ENCODE data around the gene PHETA1. TPM values are rescaled to one million over a fixed set of nuclear protein-coding genes. Genes with fewer than 3 reads are reported as not detected.

Gene PHETA1
- total and polyA plus RNA-seq, 2 of the 13 experiments (the other 11 are each of a cell fraction or from before 2014, with no cell fraction given) = 11.3 to 20.8 TPM

DNA sequence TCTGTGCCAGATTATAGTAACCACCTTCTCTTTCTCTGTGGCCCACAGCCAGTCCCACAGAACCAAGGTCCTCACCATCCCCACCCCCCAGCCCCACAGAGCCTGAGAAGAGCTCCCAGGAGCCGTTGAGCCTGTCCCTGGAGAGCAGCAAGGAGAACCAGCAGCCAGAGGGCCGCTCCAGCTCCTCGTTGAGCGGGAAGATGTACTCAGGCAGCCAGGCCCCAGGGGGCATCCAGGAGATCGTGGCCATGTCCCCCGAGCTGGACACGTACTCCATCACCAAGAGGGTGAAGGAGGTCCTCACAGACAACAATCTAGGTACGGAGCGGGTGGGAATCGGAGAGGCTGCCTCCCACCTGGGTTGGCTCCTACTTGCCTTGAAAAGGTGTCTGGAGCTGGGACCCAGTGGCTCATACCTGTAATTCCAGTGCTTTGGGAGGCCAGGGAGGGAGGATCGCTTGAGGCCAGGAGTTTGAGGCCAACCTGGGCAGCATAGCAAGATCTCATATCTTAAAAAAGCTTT is 34.4 kb downstream of the PHETA1 start (continued):
- TF ChIP-seq, protein P1, sequence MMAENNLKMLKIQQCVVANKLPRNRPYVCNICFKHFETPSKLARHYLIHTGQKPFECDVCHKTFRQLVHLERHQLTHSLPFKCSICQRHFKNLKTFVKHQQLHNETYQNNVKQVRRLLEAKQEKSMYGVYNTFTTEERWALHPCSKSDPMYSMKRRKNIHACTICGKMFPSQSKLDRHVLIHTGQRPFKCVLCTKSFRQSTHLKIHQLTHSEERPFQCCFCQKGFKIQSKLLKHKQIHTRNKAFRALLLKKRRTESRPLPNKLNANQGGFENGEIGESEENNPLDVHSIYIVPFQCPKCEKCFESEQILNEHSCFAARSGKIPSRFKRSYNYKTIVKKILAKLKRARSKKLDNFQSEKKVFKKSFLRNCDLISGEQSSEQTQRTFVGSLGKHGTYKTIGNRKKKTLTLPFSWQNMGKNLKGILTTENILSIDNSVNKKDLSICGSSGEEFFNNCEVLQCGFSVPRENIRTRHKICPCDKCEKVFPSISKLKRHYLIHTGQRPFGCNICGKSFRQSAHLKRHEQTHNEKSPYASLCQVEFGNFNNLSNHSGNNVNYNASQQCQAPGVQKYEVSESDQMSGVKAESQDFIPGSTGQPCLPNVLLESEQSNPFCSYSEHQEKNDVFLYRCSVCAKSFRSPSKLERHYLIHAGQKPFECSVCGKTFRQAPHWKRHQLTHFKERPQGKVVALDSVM (CRISPR knock-in tag; IDR thresholded peaks at IDR 0.05) = peak; percentile 42; the same call in 1 of the 2 replicates

DNA sequence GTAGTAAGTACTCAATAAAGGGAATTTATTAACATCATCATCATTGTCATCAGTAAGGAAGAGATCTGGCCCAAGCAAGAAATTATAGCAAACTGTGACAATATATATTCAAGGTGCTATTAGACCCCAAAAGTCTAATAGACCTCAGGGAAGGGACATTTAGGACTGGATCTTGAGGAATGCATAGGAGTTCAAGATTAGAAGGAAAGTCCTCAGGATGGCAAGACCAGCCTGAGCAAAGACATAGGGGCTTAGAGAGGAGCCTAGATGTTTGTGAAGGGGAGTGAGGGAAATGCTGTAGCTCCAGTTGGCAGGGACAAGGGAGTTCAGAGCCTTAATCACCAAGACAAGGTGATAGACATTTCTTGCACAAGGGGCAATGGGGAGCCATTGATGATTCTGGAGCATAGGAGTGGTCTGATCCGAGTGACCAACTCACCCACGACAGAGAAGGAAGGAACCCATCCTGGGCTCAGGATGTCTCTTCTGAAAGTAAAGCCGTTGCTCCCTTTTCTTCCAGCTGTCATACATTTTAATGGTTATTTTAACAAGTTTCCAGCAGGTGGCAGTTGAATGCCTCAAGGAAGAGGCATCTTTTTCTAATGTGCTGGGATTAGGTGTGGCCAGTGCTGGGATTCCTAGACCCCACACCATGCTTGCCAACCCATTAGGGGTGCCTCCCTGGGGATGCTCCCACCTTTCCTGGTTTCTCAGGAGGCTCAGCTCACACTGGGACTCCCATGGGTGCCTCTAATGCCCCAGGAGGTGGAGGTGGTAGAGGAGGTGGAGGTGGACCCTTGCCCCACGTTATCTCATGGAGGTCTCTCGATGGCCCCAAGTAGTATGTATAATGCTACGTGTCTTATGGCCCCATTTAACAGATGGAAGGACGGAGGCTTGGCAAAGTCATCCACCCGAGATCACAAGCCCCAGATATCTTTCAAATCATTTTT is 37.8 kb downstream of the PHETA1 start:
- Histone ChIP-seq H2AFZ (ENCODE audit: low read length) (no peak overlapping the region), H3K4me3 (replicated peaks in 1 of 3; ENCODE audit: insufficient read depth in 1 of 3, low read depth in 2 of 3, low read length in 3 of 3) (no peak overlapping the region), H3K36me3 (replicated peaks in 1 of 2; ENCODE audit: control insufficient read depth in 1 of 2, insufficient read depth in 2 of 2, low read length in 2 of 2) (no peaks in the 10 kb centered on the region), H3K9me3 (ENCODE audit: low read length) (no peaks in the 10 kb centered on the region), H4K20me1 (ENCODE audit: insufficient read depth, low read length) (no peaks in the 10 kb centered on the region), H3K27me3 (ENCODE audit: control insufficient read depth in 1 of 2, insufficient read depth in 2 of 2, low read length in 2 of 2) (peaks cover 0 to 13% of the 10 kb centered on the region in 2 experiments; a peak in 2 of 5 replicates), H3K27ac (ENCODE audit: extremely low read length, insufficient read depth, low read length) (no peak overlapping the region), H3K4me2 (ENCODE audit: low read depth, low read length) (no peak overlapping the region), H3K4me1 (ENCODE audit: insufficient read depth, low read length) (no peaks in the 10 kb centered on the region), H3K9ac (ENCODE audit: insufficient read depth, low read depth, low read length) (no peak overlapping the region), H3K79me2 (ENCODE audit: insufficient read depth, low read length) (no peaks in the 10 kb centered on the region)
- ChIA-PET CTCF (ENCODE audit: low intra/inter-chr PET ratio, low total read pairs) (interaction anchor here (1.9 to 2.4 kb wide), 2 partner anchors 66 to 121 kb away, joined by 12 to 22 read pairs; no protein-coding TSS in a partner anchor), POLR2A (interaction anchor here (1.2 kb wide), 1 partner anchor 121 kb away, joined by 4 read pairs; no protein-coding TSS in a partner anchor)
- peak; percentile 64 for FAIRE-seq
- in situ Hi-C loops (cut with HindIII; ENCODE audit: extremely low pct_ligation_motif_present, low pct_unique_long_range_greater_than_20kb) = no loop called here
- WGBS (ENCODE audit: low lambda C conversion rate) = 29% methylated on average over 6 of the region's 8 CpGs
- no TSS peak for BruUV-seq (replicated peaks)
- intact Hi-C loops (cut with micrococcal nuclease; ENCODE audit: unreplicated experiment) = loop anchor here (1.0 kb wide), 2 partner anchors 66 to 120 kb away; no protein-coding TSS in a partner anchor
- peak; percentile 61 for ATAC-seq
- peak; percentile 59 for DNase-seq (ENCODE audit: low spot score)
- TF ChIP-seq, protein P2, sequence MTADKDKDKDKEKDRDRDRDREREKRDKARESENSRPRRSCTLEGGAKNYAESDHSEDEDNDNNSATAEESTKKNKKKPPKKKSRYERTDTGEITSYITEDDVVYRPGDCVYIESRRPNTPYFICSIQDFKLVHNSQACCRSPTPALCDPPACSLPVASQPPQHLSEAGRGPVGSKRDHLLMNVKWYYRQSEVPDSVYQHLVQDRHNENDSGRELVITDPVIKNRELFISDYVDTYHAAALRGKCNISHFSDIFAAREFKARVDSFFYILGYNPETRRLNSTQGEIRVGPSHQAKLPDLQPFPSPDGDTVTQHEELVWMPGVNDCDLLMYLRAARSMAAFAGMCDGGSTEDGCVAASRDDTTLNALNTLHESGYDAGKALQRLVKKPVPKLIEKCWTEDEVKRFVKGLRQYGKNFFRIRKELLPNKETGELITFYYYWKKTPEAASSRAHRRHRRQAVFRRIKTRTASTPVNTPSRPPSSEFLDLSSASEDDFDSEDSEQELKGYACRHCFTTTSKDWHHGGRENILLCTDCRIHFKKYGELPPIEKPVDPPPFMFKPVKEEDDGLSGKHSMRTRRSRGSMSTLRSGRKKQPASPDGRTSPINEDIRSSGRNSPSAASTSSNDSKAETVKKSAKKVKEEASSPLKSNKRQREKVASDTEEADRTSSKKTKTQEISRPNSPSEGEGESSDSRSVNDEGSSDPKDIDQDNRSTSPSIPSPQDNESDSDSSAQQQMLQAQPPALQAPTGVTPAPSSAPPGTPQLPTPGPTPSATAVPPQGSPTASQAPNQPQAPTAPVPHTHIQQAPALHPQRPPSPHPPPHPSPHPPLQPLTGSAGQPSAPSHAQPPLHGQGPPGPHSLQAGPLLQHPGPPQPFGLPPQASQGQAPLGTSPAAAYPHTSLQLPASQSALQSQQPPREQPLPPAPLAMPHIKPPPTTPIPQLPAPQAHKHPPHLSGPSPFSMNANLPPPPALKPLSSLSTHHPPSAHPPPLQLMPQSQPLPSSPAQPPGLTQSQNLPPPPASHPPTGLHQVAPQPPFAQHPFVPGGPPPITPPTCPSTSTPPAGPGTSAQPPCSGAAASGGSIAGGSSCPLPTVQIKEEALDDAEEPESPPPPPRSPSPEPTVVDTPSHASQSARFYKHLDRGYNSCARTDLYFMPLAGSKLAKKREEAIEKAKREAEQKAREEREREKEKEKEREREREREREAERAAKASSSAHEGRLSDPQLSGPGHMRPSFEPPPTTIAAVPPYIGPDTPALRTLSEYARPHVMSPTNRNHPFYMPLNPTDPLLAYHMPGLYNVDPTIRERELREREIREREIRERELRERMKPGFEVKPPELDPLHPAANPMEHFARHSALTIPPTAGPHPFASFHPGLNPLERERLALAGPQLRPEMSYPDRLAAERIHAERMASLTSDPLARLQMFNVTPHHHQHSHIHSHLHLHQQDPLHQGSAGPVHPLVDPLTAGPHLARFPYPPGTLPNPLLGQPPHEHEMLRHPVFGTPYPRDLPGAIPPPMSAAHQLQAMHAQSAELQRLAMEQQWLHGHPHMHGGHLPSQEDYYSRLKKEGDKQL (CRISPR knock-in tag; IDR thresholded peaks at IDR 0.05; ENCODE audit: low read depth) = no peak
- TF ChIP-seq FIP1L1 (IDR thresholded peaks at IDR 0.05; ENCODE audit: borderline replicate concordance, insufficient read depth, low read depth, low read length) = no peak
- TF ChIP-seq, protein P3, sequence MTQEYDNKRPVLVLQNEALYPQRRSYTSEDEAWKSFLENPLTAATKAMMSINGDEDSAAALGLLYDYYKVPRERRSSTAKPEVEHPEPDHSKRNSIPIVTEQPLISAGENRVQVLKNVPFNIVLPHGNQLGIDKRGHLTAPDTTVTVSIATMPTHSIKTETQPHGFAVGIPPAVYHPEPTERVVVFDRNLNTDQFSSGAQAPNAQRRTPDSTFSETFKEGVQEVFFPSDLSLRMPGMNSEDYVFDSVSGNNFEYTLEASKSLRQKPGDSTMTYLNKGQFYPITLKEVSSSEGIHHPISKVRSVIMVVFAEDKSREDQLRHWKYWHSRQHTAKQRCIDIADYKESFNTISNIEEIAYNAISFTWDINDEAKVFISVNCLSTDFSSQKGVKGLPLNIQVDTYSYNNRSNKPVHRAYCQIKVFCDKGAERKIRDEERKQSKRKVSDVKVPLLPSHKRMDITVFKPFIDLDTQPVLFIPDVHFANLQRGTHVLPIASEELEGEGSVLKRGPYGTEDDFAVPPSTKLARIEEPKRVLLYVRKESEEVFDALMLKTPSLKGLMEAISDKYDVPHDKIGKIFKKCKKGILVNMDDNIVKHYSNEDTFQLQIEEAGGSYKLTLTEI (CRISPR knock-in tag; conservative IDR thresholded peaks at IDR 0.05) = no peak
- peak; percentile 72 for TF ChIP-seq STAG1 (CRISPR knock-in tag; IDR thresholded peaks at IDR 0.05)
- 0 out of 2 replicates have a peak, but pooled peaks have one; percentile 24 for TF ChIP-seq ZNF124 (CRISPR knock-in tag; IDR thresholded peaks at IDR 0.05)
- TF ChIP-seq, protein P4, sequence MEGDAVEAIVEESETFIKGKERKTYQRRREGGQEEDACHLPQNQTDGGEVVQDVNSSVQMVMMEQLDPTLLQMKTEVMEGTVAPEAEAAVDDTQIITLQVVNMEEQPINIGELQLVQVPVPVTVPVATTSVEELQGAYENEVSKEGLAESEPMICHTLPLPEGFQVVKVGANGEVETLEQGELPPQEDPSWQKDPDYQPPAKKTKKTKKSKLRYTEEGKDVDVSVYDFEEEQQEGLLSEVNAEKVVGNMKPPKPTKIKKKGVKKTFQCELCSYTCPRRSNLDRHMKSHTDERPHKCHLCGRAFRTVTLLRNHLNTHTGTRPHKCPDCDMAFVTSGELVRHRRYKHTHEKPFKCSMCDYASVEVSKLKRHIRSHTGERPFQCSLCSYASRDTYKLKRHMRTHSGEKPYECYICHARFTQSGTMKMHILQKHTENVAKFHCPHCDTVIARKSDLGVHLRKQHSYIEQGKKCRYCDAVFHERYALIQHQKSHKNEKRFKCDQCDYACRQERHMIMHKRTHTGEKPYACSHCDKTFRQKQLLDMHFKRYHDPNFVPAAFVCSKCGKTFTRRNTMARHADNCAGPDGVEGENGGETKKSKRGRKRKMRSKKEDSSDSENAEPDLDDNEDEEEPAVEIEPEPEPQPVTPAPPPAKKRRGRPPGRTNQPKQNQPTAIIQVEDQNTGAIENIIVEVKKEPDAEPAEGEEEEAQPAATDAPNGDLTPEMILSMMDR (CRISPR knock-in tag; IDR thresholded peaks at IDR 0.05) = peak; percentile 78
